Measurements from ENCODE around the gene FUS. TPM values are rescaled to one million over a fixed set of nuclear protein-coding genes. Genes with fewer than 3 reads are reported as not detected.

FUS gene
- total and polyA plus RNA-seq, 9 of the 15 experiments (the other 6 are each of a cell fraction or from before 2014, with no cell fraction given) = 43.9 to 575 (median 87.2) TPM

GRCh38 chr16:31149332-31149731 lies 30.6 kb upstream of the FUS start:
- Histone ChIP-seq H4K20me1 (replicated peaks; ENCODE audit: control insufficient read depth, insufficient read depth, low read length) (no peaks in the 10 kb centered on the region; the same call in 1 of the 2 replicates), H3K4me2 (ENCODE audit: insufficient read depth, low read length) (no peak overlapping the region), H3K27ac (ENCODE audit: extremely low read depth, low read depth, low read length) (no peak overlapping the region), H3K4me3 (no peak overlapping the region), H3K79me2 (ENCODE audit: control insufficient read depth, insufficient read depth, low read length) (no peaks in the 10 kb centered on the region), H3K36me3 (ENCODE audit: control insufficient read depth, insufficient read depth, low read length) (no peaks in the 10 kb centered on the region), H3K9me3 (replicated peaks; ENCODE audit: control insufficient read depth, insufficient read depth, low read depth, low read length) (no peaks in the 10 kb centered on the region), H3K27me3 (ENCODE audit: control insufficient read depth in 2 of 2, insufficient read depth in 2 of 2, low read length in 2 of 2) (peaks cover 15 to 21% of the 10 kb centered on the region in 2 experiments; a peak in 4 of 5 replicates), H3K9me1 (ENCODE audit: control insufficient read depth, insufficient read depth, low read length) (no peaks in the 10 kb centered on the region), H3K4me1 (replicated peaks in 1 of 2; ENCODE audit: control insufficient read depth in 2 of 2, insufficient read depth in 2 of 2, low read length in 2 of 2) (peaks cover 0 to 25% of the 10 kb centered on the region in 2 experiments; a peak in 3 of 5 replicates), H3K9ac (ENCODE audit: insufficient read depth in 1 of 2, low read depth in 2 of 2, low read length in 2 of 2) (peak overlapping the region in 1 of 2 experiments; percentile 81; a peak in 1 of 4 replicates), H2AFZ (ENCODE audit: low read depth, low read length) (no peak overlapping the region)
- 30% methylated on average over 4 of the region's 5 CpGs for WGBS (ENCODE audit: insufficient coverage, low coverage, missing lambda C conversion rate)
- BruUV-seq (replicated peaks) = no TSS peak
- no peak for ATAC-seq
- no peak for FAIRE-seq
- TF ChIP-seq, protein P1, sequence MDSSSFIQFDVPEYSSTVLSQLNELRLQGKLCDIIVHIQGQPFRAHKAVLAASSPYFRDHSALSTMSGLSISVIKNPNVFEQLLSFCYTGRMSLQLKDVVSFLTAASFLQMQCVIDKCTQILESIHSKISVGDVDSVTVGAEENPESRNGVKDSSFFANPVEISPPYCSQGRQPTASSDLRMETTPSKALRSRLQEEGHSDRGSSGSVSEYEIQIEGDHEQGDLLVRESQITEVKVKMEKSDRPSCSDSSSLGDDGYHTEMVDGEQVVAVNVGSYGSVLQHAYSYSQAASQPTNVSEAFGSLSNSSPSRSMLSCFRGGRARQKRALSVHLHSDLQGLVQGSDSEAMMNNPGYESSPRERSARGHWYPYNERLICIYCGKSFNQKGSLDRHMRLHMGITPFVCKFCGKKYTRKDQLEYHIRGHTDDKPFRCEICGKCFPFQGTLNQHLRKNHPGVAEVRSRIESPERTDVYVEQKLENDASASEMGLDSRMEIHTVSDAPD (CRISPR knock-in tag; IDR thresholded peaks at IDR 0.05) = no peak
- TF ChIP-seq SMAD1 (IDR thresholded peaks at IDR 0.05; ENCODE audit: low read depth, low read length, partially characterized antibody) = no peak
- TF ChIP-seq, protein P2, sequence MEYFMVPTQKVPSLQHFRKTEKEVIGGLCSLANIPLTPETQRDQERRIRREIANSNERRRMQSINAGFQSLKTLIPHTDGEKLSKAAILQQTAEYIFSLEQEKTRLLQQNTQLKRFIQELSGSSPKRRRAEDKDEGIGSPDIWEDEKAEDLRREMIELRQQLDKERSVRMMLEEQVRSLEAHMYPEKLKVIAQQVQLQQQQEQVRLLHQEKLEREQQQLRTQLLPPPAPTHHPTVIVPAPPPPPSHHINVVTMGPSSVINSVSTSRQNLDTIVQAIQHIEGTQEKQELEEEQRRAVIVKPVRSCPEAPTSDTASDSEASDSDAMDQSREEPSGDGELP (CRISPR knock-in tag; IDR thresholded peaks at IDR 0.05; ENCODE audit: borderline replicate concordance) = no peak
- intact Hi-C loops (cut with micrococcal nuclease) (loop anchor here (10.0 kb wide), 1 partner anchor 165 kb away; the partner anchor contains the start of gene HSD3B7), in situ Hi-C loops (cut with MboI) (no loop called here)
- ChIA-PET CTCF (ENCODE audit: low intra/inter-chr PET ratio) (no interaction called here), POLR2A (interaction anchor here (0.8 to 2.3 kb wide), 2 partner anchors 10 to 31 kb away, joined by 3 to 9 read pairs; partner anchors contain the start of gene FUS)
- DNase-seq (ENCODE audit: extremely low read depth in 1 of 4, low spot score in 3 of 4) = no peak
